Activated T-cell treated with anti-CD3 and anti-CD28 coated beads for 48 hours (primary cell): ENCODE results near the gene ANAPC1.
"Not testable (repeated sequence)": the region's sequence is repeated elsewhere in the genome, so short reads cannot be mapped to it uniquely, and the experiment has no call there.

ENCODE experiments used
- DNase-seq: peaks from one replicate; pipeline ENCODE4 v3.0.0-alpha.2; 2020; ENCODE audit warnings: low read depth

Gene ANAPC1, protein sequence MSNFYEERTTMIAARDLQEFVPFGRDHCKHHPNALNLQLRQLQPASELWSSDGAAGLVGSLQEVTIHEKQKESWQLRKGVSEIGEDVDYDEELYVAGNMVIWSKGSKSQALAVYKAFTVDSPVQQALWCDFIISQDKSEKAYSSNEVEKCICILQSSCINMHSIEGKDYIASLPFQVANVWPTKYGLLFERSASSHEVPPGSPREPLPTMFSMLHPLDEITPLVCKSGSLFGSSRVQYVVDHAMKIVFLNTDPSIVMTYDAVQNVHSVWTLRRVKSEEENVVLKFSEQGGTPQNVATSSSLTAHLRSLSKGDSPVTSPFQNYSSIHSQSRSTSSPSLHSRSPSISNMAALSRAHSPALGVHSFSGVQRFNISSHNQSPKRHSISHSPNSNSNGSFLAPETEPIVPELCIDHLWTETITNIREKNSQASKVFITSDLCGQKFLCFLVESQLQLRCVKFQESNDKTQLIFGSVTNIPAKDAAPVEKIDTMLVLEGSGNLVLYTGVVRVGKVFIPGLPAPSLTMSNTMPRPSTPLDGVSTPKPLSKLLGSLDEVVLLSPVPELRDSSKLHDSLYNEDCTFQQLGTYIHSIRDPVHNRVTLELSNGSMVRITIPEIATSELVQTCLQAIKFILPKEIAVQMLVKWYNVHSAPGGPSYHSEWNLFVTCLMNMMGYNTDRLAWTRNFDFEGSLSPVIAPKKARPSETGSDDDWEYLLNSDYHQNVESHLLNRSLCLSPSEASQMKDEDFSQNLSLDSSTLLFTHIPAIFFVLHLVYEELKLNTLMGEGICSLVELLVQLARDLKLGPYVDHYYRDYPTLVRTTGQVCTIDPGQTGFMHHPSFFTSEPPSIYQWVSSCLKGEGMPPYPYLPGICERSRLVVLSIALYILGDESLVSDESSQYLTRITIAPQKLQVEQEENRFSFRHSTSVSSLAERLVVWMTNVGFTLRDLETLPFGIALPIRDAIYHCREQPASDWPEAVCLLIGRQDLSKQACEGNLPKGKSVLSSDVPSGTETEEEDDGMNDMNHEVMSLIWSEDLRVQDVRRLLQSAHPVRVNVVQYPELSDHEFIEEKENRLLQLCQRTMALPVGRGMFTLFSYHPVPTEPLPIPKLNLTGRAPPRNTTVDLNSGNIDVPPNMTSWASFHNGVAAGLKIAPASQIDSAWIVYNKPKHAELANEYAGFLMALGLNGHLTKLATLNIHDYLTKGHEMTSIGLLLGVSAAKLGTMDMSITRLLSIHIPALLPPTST (N-terminal part only)

DNA sequence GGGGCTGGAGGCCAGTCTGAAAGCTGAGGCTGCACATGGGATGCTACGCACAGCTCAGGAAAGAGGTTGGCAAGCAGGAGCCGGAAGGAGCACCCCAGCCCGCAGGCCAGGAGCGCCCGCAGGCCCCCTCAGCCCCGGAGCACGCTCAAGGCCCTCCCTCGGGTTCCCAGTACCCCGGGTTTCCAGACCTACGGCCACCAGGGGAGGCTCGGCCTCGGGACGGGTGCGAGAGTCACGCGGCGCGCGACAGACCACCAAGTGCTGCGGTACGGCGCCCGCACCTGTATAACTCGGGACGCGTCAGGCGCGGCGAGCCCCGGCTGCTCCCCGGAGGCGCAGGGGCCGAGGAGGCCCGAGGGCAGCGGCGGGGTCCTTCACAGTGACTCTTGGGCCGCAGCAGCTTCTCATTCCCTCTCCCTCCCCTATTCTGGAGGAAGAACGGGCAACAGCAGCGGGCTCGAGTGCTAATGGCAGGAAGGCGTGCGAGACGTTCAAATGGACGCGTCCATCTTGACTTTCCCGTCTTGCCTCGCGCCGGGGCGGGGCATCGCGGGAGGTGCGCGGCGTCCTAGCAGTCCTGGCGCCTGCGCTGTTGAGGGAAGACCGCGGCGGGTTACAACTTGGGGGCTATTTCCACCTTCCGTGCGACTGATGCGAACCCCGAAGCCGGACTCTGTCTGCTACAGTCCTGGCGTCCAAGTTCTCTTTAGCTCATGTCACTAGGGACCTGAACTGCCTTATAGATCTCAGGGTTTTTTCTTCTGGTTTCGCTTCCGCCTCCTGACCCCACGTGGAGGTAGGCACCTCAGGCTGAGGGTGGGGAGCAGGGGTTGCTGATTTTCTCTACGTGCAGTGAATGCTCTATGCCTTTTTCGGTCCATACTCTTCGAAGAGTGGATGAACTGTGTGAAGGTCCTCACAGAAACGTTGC, at the start of gene ANAPC1:
Gene ANAPC1, minus strand, starts transcription at position 533 of the 931 bp plus-strand sequence. CDS start 3,368 bp downstream, outside the sequence.
- DNase-seq: peak; percentile 85

DNA sequence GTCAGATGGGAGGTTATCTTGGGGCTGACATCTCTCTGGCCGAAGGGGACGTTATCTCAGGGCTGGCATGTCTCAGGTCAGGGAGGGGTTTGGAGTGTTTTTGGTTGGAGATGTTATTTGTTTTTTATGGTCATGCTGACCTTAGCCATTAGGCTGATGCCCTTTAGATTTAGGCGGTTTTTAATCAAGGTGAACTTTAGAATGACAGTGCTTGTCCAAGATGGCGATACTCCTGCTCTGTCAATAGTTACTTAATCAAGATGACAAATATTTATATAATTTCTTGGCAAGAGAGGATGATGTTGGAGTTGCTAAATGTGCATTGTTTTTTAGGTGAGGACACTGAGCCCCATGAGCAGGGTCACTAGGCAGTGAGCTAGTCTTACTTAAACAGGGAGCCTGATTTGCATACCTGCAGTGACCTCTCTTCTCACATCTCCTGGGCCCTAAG, 48.9 kb upstream of the ANAPC1 start:
- DNase-seq: no peak

DNA sequence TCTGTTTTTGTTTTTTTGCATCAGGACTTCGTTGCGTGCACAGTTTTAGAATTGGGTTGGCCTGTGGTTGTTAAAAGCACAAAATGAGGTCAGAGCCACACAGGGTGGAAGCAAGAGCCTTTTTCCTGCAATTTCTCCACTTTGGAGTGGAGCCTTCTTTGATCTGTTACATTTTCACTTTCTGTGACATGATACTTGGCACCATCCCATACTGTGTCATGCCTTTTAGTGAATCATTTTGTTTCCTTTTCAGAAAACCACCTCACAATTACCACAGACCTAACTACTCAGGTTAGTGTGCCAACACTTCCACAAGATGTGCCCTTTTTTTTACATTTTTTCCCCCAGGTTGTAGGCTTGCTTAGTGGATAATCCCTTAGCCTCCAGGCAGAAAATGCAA, 46.9 kb upstream of the ANAPC1 start:
- DNase-seq: no peak

DNA sequence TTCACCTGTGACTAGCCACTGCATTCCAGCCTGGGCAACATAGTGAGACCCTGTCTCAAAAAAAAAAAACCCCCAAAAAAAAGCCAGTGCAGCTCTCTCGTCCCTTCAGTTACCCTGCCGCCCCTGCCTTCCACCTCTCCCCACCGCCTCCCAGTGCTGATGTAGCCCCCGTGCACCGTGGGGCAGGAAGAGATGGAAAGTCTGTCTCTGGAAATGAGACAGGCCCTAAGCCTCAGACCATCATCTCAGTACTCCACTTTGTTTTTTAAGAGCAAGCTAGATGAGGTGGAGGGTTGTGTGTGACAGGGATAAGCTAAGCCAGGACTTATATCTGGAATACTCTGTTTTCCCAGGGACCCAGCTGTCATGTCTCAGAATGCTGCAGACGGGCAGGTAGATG, 46.4 kb upstream of the ANAPC1 start:
- DNase-seq: no peak

DNA sequence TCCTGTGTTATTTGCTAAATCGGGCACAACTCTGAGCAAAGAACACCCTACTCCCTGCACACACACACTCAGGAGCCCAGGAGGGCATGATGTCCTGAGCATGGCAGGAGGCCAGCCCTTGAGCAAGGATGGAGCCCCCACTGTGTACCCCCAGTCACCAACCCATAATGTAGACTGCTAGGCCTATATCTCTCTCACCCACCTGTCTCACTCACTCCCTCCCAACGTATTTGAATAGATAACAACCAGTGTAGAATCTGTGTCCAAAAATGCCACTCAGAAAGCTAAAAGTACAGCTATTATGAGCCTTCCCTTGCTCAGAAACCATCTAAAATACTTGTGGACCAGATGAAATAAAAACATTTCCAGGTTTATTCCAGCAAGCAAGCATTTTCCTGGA, 43.7 kb upstream of the ANAPC1 start:
- no peak for DNase-seq

DNA sequence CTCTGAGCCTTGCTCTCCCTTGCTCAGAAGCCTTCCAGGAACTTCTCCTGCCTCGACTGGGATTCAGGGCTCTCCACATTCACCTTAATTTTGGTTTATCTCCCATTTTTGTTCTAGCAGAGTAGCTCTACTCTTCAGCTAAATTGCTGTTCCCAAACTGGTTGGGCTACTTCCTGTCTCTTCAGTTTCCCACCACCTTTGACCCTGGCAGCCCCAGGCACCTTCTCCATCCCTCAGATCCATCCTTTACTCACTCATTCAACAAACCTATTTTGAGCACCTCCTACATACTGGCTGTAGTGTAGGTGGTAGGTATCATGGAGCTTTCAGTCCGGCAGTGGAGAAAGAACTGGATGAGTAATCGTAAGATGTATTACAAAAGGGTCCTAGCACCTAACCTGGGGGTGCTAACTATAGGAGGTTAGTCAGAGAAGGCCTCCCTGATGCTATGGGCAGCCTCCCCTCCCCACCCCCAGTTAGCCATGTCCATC, 40.7 kb upstream of the ANAPC1 start:
- no peak for DNase-seq

DNA sequence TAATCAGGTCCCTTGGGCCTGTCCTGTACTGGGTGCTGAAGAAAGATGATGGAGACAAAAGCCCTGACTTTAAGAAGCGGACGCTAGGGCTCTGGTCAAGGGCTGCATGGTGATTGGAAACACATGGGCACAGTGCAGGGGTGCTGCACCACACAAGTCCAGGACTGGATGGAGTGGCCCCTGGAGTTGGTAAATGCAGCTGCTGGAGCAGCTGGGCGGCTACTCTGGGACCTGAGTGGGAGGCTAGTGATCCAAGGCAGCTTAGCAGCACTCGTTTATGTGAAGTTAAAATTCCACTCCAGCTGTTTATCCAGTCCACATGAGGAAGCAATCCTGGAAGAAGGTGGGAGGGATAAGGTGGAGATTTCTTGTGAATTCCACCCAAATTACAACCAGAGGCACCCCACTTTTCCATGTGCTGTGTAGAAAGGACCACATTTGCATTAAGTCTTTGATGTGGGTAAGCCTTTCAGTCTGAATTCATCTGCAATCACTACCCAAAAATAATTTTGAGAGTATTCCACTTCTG, 39.3 kb upstream of the ANAPC1 start:
- no peak for DNase-seq

DNA sequence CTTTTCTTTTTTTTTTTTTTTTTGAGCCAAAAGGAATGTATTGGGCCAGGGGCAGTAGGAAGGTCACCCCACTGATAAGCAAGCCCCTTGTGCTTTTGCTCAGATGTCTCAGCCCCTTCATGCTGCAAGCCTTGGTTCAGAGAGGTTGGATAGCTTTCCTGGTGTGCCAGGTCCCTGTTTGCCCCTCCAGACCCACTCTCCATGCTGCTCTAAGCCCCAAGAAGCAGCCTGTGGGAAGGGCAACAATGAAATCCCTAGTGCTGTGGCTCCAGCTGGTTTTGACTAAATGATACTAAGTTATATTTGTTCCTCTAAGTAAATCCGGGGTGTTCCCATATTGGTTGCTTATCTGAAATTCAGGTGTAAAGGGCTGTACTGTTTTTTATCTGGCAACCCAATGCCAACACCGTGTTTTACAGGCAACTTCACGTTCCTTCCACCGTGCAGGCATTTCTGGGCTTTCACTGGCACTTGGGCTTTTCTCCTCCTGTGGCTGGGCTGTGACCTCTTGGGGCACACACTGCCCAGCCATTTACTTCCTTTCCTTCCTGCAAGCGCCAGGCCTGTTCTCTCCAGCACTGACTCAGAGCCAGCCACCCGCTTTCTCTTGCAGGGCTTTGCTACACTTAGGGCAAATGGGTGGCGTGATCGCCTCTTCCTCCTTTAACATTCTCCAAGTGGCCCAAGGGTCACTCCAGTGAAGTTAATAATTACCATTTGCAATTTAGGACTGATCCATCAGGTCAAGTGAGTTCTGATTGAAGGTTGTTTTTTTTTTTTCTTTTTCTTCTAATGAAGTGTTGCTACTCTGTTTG, 36.0 kb upstream of the ANAPC1 start:
- DNase-seq: no peak

DNA sequence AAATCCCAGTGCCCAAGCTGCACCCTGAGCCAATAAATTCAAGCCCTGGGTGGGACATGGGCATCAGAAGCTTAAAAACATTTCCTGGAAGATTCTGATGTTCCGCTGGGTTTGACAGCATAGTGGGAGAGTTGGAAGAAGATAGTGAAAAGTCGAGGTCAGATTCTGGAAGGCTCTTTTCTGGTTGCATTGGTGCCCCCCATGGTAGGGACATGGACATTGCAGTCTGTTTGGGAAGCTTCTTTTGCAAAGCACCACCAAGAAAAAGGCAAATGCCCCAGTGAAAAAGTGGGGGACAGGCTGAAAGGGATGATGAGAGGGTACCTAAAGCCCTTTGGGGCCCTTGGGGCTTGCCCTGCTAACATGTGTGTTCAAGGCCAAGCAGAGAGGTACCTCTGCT, 35.4 kb upstream of the ANAPC1 start:
- DNase-seq: no peak

DNA sequence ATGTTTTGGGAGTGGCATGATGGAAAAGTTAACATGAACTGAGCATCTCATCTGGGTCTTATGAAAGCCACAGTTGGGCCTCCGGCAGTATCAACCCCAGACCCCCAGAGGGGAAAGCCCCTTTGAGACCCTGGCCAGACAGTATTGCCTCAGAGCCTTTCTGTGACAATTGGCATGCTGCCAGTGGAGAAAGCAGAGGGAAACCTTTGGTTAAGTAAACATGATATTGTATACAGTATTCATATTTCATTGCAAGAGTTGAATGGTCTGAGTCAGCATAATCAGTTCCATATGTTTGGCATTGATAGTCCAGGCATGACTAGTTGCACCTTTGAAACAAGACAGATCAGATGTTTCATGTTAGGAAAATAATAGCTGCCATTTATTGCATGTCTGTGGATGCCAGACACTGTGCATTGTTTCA, 34.4 kb upstream of the ANAPC1 start:
- DNase-seq: no peak

DNA sequence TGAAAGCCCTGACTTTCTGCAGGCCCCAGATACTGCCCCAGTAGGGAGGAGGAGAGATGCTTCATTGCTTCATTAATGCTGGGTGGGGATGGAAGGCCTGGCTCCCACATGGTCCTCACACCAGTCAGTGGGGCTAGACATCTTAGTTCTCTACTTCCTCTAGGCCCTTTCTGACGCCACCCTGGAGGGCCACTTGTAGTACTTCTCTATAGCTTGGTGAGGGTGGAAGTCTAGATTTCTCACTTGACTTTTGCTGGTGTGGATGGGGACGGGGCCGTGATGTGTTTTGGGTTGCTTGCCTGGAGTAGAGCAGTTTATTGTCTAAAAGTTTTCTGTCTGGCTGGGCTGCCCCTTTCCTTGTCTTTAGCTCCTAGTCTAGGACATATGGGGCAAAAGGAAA, 33.1 kb upstream of the ANAPC1 start:
- no peak for DNase-seq

DNA sequence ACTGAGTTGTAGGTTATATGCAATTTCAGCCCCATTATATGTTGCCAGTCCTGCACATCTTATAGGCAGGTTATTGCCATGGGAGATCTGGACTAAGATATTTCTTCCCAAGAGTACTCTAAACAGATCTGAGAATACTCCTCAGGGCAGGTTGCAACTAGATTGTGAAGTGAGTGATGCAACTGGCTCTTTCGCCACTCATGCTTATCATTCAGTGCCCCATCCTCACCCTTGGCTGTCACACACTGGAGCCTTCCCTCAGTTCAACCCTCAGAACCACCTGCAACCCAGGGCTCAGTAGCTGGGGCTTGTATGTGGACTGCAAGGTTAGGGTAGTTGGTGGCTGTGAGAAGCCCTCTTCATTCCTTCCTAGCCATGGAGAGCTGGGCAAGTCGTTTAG, 28.6 kb upstream of the ANAPC1 start:
- DNase-seq: no peak

DNA sequence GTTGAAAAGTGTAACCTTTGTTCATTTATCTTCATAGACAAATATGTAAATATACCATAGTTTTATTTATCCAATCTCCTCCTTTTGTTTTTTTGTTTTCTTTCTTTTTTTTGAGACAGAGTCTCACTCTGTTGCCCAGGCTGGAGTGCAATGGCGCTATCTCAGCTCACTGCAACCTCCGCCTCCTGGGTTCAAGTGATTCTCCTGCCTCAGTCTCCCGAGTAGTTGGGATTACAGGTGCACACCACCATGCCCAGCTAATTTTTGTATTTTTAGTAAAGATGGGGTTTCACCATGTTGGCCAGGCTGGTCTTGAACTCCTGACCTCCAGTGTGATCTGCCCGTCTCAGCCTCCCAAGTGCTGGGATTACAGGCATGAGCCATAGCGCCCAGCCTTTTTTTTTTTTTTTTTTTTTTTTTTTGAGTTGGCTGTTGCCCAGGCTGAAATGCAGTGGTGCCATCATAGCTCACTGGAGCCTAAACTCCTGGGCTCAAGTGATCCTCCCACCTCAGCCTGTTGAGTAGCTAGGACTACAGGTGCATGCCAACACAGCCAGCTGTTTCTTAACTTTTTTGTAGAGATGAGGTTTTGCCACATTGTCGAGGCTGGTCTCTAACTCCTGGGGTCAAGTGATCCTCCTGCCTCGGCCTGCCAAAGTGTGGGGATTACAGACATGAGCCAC, 27.4 kb upstream of the ANAPC1 start:
- DNase-seq: not testable (repeated sequence)

DNA sequence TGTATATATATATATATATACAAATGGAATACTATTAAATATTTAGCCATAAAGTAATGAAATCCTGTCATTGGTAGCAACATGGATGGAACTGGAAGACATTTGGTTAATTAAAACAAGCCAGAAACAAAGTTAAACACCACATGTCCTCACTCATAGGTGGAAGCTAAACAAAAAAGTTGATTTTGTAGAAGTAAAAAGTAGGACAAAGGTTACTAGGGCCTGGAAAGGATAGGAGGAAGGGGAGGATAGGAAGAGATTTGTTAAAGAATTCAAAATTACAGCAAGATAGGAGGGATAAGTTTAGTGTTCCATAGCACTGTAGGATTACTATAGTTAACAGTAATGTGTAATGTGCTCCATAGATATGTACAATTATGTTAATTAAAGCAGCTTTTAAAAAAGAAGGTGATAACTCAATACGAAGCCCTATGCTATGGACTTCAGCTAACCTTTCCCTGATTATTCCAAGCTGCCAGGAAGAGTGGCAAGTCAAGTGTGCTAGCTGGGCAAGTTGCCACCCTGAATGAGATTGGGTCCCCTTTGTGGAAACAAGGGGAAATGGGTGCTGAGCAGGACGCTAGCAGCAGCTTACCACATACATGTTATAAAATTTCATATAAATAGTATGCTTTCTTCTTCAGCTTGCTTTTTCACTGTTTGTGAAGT, 26.8 kb upstream of the ANAPC1 start:
- DNase-seq: no peak

DNA sequence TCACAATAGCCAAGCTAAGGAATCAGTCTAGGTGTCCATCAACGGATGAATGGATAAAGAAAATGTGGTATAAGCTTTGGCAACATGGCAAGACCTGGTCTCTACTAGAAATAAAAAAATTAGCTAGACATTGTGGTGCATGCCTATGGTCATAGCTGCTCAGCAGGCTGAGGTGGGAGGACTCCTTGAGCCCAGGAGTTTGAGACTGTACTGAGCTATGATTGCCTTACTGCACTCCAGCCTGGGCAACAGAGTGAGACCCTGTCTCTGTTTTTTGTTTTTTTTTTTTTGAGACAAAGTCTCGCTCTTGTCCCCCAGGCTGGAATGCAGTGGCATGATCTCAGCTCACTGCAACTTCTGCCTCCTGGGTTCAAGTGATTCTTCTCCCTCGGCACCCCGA, 26.0 kb upstream of the ANAPC1 start:
- not testable (repeated sequence) for DNase-seq

DNA sequence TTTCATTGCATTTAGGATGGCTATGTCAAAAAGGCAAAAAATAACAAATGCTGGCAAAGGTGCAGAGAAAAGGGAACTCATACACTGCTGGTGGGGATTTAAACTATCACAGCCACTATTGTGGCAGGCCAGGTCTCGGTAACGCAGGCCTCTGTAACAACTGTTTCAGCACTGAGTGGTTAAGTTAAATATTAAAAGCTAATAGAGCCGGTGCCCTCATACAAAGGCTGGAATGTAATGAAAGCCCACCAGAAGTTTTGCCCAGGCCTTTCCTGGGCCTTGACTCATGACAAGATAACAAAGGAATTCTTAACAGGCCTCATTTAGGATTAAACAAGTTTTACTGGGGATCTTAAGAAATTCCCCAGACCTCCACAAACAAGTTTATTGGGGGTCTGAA, 25.1 kb upstream of the ANAPC1 start:
- no peak for DNase-seq

DNA sequence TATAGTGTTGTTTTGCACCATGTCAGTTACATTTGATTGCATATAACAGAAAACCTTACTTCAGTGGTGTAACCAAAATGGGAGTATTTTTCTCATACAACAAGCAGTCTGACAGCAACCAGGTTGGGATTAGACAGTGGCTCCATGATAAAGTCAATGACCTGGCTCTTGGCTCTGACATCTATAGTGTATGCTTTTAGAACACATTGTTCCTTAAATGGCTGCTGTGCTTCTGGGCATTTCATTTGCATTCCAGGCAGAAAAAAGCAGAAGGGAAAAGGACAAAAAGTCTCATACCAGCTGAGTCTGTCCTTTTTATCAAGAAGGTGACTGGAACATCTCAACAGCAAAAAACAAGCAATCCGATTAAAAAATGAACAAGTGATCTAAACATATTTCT, 24.6 kb upstream of the ANAPC1 start:
- DNase-seq: no peak

DNA sequence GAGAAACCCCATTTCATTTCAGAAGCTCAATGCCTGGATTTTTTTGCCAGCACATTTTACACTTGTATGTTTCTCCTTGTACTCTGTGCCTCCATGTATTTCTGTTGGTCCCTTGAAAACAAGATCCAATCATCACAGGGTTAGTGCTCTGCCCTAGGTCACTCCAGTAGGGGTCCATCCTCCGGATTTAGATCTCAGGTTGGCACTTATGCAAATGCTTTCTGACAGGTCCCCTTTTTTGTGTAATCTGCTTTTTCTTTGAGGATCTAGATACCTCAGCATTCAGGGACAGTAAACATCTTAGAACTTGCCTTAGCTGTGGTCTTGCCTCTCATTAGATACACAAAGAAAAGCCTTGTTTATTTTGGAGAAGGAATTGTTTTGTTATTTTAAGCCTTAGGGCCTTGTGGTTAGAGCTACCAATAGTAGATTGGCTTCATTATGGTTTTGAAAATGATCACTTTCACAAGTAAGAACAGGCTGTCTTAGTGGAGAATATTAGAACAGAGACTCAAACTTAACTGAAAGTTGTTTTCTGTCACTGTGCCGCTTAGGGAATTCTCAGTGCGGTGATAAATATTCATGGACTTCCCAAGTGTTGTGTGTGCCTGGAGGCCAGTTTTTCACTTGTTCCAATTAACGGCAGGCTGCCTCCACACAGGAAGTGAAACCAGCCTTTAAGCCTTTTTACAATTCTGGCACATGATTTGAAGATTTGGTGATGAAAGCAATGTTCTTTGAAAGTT, 22.2 kb upstream of the ANAPC1 start:
- DNase-seq: no peak
